Glutamatergic neuron (in vitro differentiated cells): Measurements from ENCODE around the gene NCF4. TPM values are rescaled to one million over a fixed set of nuclear protein-coding genes. Genes with fewer than 3 reads are reported as not detected.

ENCODE experiments used
- DNase-seq: peaks from one replicate; pipeline ENCODE4 v3.0.0; 2022
- H3K27ac Mint-ChIP-seq: one replicate; pipeline ENCODE4 v1.8.0; 2020; ENCODE audit warnings: mild to moderate bottlenecking, mixed read lengths, inconsistent platforms; ENCODE audit not compliant: unreplicated experiment
- H3K27me3 Mint-ChIP-seq: one replicate; pipeline ENCODE4 v1.8.0; 2020; ENCODE audit warnings: mild to moderate bottlenecking, moderate library complexity, mixed read lengths, inconsistent platforms; ENCODE audit not compliant: unreplicated experiment
- H3K36me3 Mint-ChIP-seq: one replicate; pipeline ENCODE4 v1.8.0; 2020; ENCODE audit warnings: mild to moderate bottlenecking, mixed read lengths, inconsistent platforms; ENCODE audit not compliant: unreplicated experiment
- H3K4me1 Mint-ChIP-seq: one replicate; pipeline ENCODE4 v1.8.0; 2020; ENCODE audit warnings: mild to moderate bottlenecking, low read depth, mixed read lengths, inconsistent platforms; ENCODE audit not compliant: unreplicated experiment
- H3K4me3 Mint-ChIP-seq: one replicate; pipeline ENCODE4 v1.8.0; 2020; ENCODE audit warnings: mild to moderate bottlenecking, mixed read lengths, inconsistent platforms; ENCODE audit not compliant: unreplicated experiment
- H3K9me3 Mint-ChIP-seq: one replicate; pipeline ENCODE4 v1.8.0; 2020; ENCODE audit warnings: mild to moderate bottlenecking, moderate library complexity, mixed read lengths, inconsistent platforms; ENCODE audit not compliant: unreplicated experiment
- CTCF ChIP-seq: fragments of 200-600 bp; sonication (generic); IDR thresholded peaks from one replicate; pipeline ENCODE4 v1.5.0; 2021; ENCODE audit not compliant: partially characterized antibody, unreplicated experiment
- total RNA-seq: library from RNA; stranded (reverse); fragmentation: NEBNext Ultra II Directional; extraction: Animal tissue kit (Norgen Biotek cat#: 25700); gene quantifications from one replicate; pipeline ENCODE4 v1.2.1, GENCODE V29; 2021; ENCODE audit not compliant: unreplicated experiment

The NCF4 gene
- total RNA-seq, 1 donor from 2014 or later, result not detected

GRCh38 chr22:36923131-36923788 lies 62.5 kb downstream of the NCF4 start:
- peaks cover 4% of the 10 kb centered on the region for H3K4me1 Mint-ChIP-seq
- H3K27ac Mint-ChIP-seq, result no peak overlapping the region
- TF ChIP-seq CTCF, result no peak
- no peak overlapping the region for H3K4me3 Mint-ChIP-seq
- H3K9me3 Mint-ChIP-seq, result peaks cover 8% of the 10 kb centered on the region
- peaks cover 4% of the 10 kb centered on the region for H3K27me3 Mint-ChIP-seq
- H3K36me3 Mint-ChIP-seq, result no peaks in the 10 kb centered on the region
- no peak for DNase-seq

- no peak for DNase-seq
- Mint-ChIP-seq H3K27me3 (peaks cover 6% of the 10 kb centered on the region), H3K4me1 (peaks cover 5% of the 10 kb centered on the region), H3K4me3 (no peak overlapping the region), H3K36me3 (no peaks in the 10 kb centered on the region), H3K9me3 (peaks cover 8% of the 10 kb centered on the region), H3K27ac (no peak overlapping the region)
- no peak for TF ChIP-seq CTCF
These were observed 63.4 kb downstream of the NCF4 start for GRCh38 chr22:36924151-36924698.

GRCh38 chr22:36925388-36926290 lies 64.8 kb downstream of the NCF4 start:
- H3K4me3 Mint-ChIP-seq, result no peak overlapping the region
- no peak for DNase-seq
- peaks cover 5% of the 10 kb centered on the region for H3K4me1 Mint-ChIP-seq
- H3K27me3 Mint-ChIP-seq, result peaks cover 7% of the 10 kb centered on the region
- TF ChIP-seq CTCF, result no peak
- no peaks in the 10 kb centered on the region for H3K36me3 Mint-ChIP-seq
- H3K27ac Mint-ChIP-seq, result no peak overlapping the region
- H3K9me3 Mint-ChIP-seq, result peaks cover 8% of the 10 kb centered on the region

GRCh38 chr22:36926309-36926708 lies 65.5 kb downstream of the NCF4 start:
- Mint-ChIP-seq H3K36me3 (no peaks in the 10 kb centered on the region), H3K9me3 (peaks cover 9% of the 10 kb centered on the region), H3K27ac (no peak overlapping the region), H3K4me3 (no peak overlapping the region), H3K27me3 (peaks cover 8% of the 10 kb centered on the region), H3K4me1 (peaks cover 8% of the 10 kb centered on the region)
- no peak for DNase-seq
- TF ChIP-seq CTCF, result no peak
